MM.1S (cell line): ENCODE measurements around the gene ARAP3.

ENCODE experiments used
- DNase-seq: peaks from one replicate; pipeline ENCODE4 v3.0.0-alpha.2; 2015
- H2AFZ ChIP-seq: fragments of 300-600 bp; sonication (generic); 2 replicates; pipeline ENCODE4 v1.6.0; 2016; ENCODE audit warnings: antibody characterized with exemption, low read length
- H3F3A ChIP-seq: fragments of 300-600 bp; sonication (generic); 2 replicates; pipeline ENCODE4 v1.6.1; 2016; ENCODE audit warnings: mild to moderate bottlenecking, antibody characterized with exemption, low read length, moderate library complexity, mixed read lengths; ENCODE audit not compliant: insufficient read depth
- H3K27ac ChIP-seq: fragments of 300-600 bp; sonication (generic); 2 replicates; pipeline ENCODE4 v1.5.1; 2016; ENCODE audit warnings: mild to moderate bottlenecking, low read length
- H3K27me3 ChIP-seq: fragments of 300-600 bp; sonication (generic); replicated peaks from 2 replicates; pipeline ENCODE4 v1.6.0; 2016; ENCODE audit warnings: low read length; ENCODE audit not compliant: insufficient read depth
- H3K36me3 ChIP-seq: fragments of 300-600 bp; sonication (generic); replicated peaks from 2 replicates; pipeline ENCODE4 v1.6.1; 2016; ENCODE audit warnings: mild to moderate bottlenecking, low read length, mixed read lengths; ENCODE audit not compliant: insufficient read depth
- H3K4me1 ChIP-seq: fragments of 300-600 bp; sonication (generic); 2 replicates; pipeline ENCODE4 v1.6.1; 2016; ENCODE audit warnings: low read length, mixed read lengths
- H3K4me2 ChIP-seq: fragments of 300-600 bp; sonication (generic); 2 replicates; pipeline ENCODE4 v1.6.0; 2016; ENCODE audit warnings: low read depth, low read length
- H3K4me3 ChIP-seq: fragments of 300-600 bp; sonication (generic); 2 replicates; pipeline ENCODE4 v1.5.1; 2016; ENCODE audit warnings: low read length, mixed read lengths
- H3K79me2 ChIP-seq: fragments of 300-600 bp; sonication (generic); 2 replicates; pipeline ENCODE4 v1.6.1; 2016; ENCODE audit warnings: mixed run types, low read length, mixed read lengths
- H3K9ac ChIP-seq: fragments of 300-600 bp; sonication (generic); 2 replicates; pipeline ENCODE4 v1.6.1; 2016; ENCODE audit warnings: low read length, mixed read lengths
- H3K9me2 ChIP-seq: fragments of 300-600 bp; sonication (generic); replicated peaks from 2 replicates; pipeline ENCODE4 v1.6.1; 2016; ENCODE audit warnings: mild to moderate bottlenecking, low read length, mixed read lengths; ENCODE audit not compliant: insufficient read depth
- H3K9me3 ChIP-seq: fragments of 300-600 bp; sonication (generic); replicated peaks from 2 replicates; pipeline ENCODE4 v1.6.1; 2016; ENCODE audit warnings: mild to moderate bottlenecking, low read length, mixed read lengths; ENCODE audit not compliant: insufficient read depth
- H4K20me1 ChIP-seq: fragments of 300-600 bp; sonication (generic); 2 replicates; pipeline ENCODE4 v1.6.1; 2016; ENCODE audit warnings: mild to moderate bottlenecking, low read length, moderate library complexity, mixed read lengths; ENCODE audit not compliant: insufficient read depth
- EZH2 ChIP-seq: fragments of 300-600 bp; sonication (generic); optimal IDR thresholded peaks from 2 replicates; pipeline ENCODE3; 2017; ENCODE audit warnings: low read depth, mild to moderate bottlenecking, antibody characterized with exemption, low read length, mixed read lengths
- EZH2phosphoT487 ChIP-seq: fragments of 300-600 bp; sonication (generic); IDR thresholded peaks from 2 replicates; pipeline ENCODE4 v1.6.1; 2018; ENCODE audit warnings: antibody characterized with exemption, low read length
- TF ChIP-seq, protein P1 (sequence below): fragments of 300-600 bp; sonication (generic); IDR thresholded peaks from 2 replicates; pipeline ENCODE4 v1.5.1; 2016; ENCODE audit warnings: antibody characterized with exemption, low read length, mixed read lengths

The ARAP3 gene

DNA sequence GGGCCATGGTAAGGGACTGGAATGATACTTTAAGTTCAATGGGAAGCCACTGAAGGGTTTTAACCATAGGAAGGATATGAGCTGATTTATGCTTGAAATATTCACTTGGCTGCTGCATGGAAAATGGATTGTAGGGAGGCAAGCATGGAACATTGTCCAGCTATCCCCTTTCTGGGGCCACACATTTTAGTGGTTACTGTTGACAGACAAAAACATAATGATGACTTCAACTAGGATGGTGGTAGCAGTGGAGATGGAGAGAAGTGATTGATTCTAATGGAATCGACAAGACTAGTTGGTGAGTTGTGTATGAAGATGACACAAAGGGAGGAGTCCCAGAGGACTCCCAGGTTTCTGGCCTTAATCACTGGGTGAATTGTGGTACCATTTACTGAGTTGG, 24.6 kb downstream of the ARAP3 start:
- no peaks in the 10 kb centered on the region for H3K79me2 ChIP-seq
- H4K20me1 ChIP-seq = no peaks in the 10 kb centered on the region
- H3K4me2 ChIP-seq = no peak overlapping the region
- no peak overlapping the region for H3K4me3 ChIP-seq
- no peaks in the 10 kb centered on the region for H3F3A ChIP-seq
- no peak for DNase-seq
- no peaks in the 10 kb centered on the region for H3K27me3 ChIP-seq
- no peaks in the 10 kb centered on the region for H3K9me2 ChIP-seq
- H2AFZ ChIP-seq = no peak overlapping the region
- H3K4me1 ChIP-seq = no peaks in the 10 kb centered on the region
- no peak for TF ChIP-seq EZH2phosphoT487
- TF ChIP-seq EZH2 = no peak
- TF ChIP-seq, protein P1, sequence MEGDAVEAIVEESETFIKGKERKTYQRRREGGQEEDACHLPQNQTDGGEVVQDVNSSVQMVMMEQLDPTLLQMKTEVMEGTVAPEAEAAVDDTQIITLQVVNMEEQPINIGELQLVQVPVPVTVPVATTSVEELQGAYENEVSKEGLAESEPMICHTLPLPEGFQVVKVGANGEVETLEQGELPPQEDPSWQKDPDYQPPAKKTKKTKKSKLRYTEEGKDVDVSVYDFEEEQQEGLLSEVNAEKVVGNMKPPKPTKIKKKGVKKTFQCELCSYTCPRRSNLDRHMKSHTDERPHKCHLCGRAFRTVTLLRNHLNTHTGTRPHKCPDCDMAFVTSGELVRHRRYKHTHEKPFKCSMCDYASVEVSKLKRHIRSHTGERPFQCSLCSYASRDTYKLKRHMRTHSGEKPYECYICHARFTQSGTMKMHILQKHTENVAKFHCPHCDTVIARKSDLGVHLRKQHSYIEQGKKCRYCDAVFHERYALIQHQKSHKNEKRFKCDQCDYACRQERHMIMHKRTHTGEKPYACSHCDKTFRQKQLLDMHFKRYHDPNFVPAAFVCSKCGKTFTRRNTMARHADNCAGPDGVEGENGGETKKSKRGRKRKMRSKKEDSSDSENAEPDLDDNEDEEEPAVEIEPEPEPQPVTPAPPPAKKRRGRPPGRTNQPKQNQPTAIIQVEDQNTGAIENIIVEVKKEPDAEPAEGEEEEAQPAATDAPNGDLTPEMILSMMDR = no peak
- H3K36me3 ChIP-seq = no peaks in the 10 kb centered on the region
- no peak overlapping the region for H3K27ac ChIP-seq
- H3K9ac ChIP-seq = no peak overlapping the region
- no peaks in the 10 kb centered on the region for H3K9me3 ChIP-seq

DNA sequence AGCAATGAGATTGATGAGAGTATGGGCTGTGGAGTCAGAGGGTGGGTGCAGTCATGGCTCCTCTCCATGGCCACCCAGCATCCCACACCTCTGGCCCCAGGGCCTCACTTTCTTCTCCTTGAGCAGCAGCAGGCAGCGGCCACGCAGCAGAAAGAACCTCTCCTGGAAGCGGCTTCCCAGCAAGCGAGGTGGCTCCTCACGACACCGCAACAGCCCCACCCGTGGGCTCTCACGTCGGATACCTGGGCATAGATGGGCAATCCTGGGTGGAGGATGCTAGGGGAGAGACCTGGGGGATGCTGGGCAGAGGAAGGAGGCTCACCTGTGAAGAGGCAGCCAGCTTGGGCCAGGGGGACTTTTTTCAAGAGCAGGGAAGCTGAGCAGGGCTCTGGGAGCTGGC, 25.6 kb downstream of the ARAP3 start:
- Histone ChIP-seq H3K4me3 (no peak overlapping the region), H4K20me1 (no peaks in the 10 kb centered on the region), H3K27me3 (no peaks in the 10 kb centered on the region), H3K9me2 (no peaks in the 10 kb centered on the region), H3K79me2 (no peaks in the 10 kb centered on the region), H3K9me3 (no peaks in the 10 kb centered on the region), H3K27ac (no peak overlapping the region), H3K4me2 (no peak overlapping the region), H2AFZ (no peak overlapping the region), H3K36me3 (no peaks in the 10 kb centered on the region), H3K9ac (no peak overlapping the region), H3F3A (no peaks in the 10 kb centered on the region), H3K4me1 (no peaks in the 10 kb centered on the region)
- TF ChIP-seq, protein P1 = no peak
- no peak for TF ChIP-seq EZH2
- no peak for TF ChIP-seq EZH2phosphoT487
- no peak for DNase-seq

DNA sequence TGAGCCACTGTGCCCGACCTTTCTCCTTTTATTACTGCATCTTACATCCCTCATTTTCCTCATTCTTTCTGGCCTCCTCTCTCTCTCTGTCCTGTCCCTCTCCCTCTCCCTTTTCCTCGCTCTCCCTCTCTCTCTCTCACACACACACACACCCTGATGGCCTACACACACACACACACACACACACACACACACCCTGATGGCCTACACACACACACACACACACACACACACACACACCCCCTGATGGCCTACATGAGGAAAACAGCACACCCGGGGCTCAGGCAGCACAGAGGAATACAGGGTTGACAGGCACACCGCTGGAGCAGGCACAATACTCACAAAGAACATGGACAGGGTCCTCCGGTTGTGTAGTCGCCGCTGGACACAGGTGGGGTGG, 27.0 kb downstream of the ARAP3 start:
- no peak overlapping the region for H2AFZ ChIP-seq
- no peaks in the 10 kb centered on the region for H3K9me3 ChIP-seq
- TF ChIP-seq, protein P1 = no peak
- TF ChIP-seq EZH2 (no peak), EZH2phosphoT487 (no peak)
- H3K27me3 ChIP-seq = no peaks in the 10 kb centered on the region
- no peak overlapping the region for H3K4me2 ChIP-seq
- H4K20me1 ChIP-seq = no peaks in the 10 kb centered on the region
- no peak for DNase-seq
- no peaks in the 10 kb centered on the region for H3K9me2 ChIP-seq
- H3K9ac ChIP-seq = no peak overlapping the region
- no peak overlapping the region for H3K27ac ChIP-seq
- H3K4me1 ChIP-seq = no peaks in the 10 kb centered on the region; the same call in 1 of the 2 replicates
- H3K79me2 ChIP-seq = no peaks in the 10 kb centered on the region
- H3K4me3 ChIP-seq = no peak overlapping the region
- no peaks in the 10 kb centered on the region for H3F3A ChIP-seq
- H3K36me3 ChIP-seq = no peaks in the 10 kb centered on the region
